ENCODE results near the gene CFAP210. TPM values are rescaled to one million over a fixed set of nuclear protein-coding genes. Genes with fewer than 3 reads are reported as not detected.

CFAP210 gene
- total RNA-seq, 1 experiment from 2014 or later, result not detected

GRCh38 chr2:169705927-169706326, 11.7 kb upstream of the CFAP210 start:
- intact Hi-C loops (cut with micrococcal nuclease), result no loop called here
- TF ChIP-seq FOSL1 (IDR thresholded peaks at IDR 0.05; ENCODE audit: low read depth) (no peak), TCF7L2 (IDR thresholded peaks at IDR 0.05; ENCODE audit: borderline replicate concordance, extremely low read depth, insufficient read depth, insufficient read length) (no peak), JUND (IDR thresholded peaks at IDR 0.05) (no peak), POLR2A (IDR thresholded peaks at IDR 0.05; ENCODE audit: borderline replicate concordance, extremely low read depth, insufficient read depth, insufficient read length) (no peak), ZFX (IDR thresholded peaks at IDR 0.05) (no peak), CEBPB (IDR thresholded peaks at IDR 0.05; ENCODE audit: low read depth) (no peak), ZNF274 (IDR thresholded peaks at IDR 0.05; ENCODE audit: low read depth, low read length) (no peak), EZH2 (IDR thresholded peaks at IDR 0.05) (no peak), POLR2AphosphoS5 (IDR thresholded peaks at IDR 0.05; ENCODE audit: low read depth, low read length) (no peak), CTCF (IDR thresholded peaks at IDR 0.05 in 2 of 3, conservative IDR thresholded peaks at IDR 0.05 in 1 of 3; ENCODE audit: borderline replicate concordance in 1 of 3, insufficient read depth in 1 of 3, low read depth in 2 of 3, low read length in 2 of 3) (no peak), SP1 (IDR thresholded peaks at IDR 0.05; ENCODE audit: low read depth) (no peak), MAX (IDR thresholded peaks at IDR 0.05) (no peak), SIN3A (IDR thresholded peaks at IDR 0.05; ENCODE audit: low read depth) (no peak), RAD21 (IDR thresholded peaks at IDR 0.05; ENCODE audit: low read depth) (no peak), EZH2phosphoT487 (IDR thresholded peaks at IDR 0.05; ENCODE audit: borderline replicate concordance) (no peak), ZBTB33 (IDR thresholded peaks at IDR 0.05; ENCODE audit: extremely low read depth, insufficient replicate concordance, low read length) (no peak), CBX3 (IDR thresholded peaks at IDR 0.05; ENCODE audit: low read depth) (no peak)
- no peaks in the 10 kb centered on the region for H3K4me1 ChIP-seq (ENCODE audit: control insufficient read depth in 1 of 2, insufficient read depth in 2 of 2, low read length in 2 of 2)
- no peaks in the 10 kb centered on the region for H3K9me2 ChIP-seq (ENCODE audit: insufficient read depth)
- H3K9me3 ChIP-seq (ENCODE audit: control insufficient read depth in 1 of 2, insufficient read depth in 1 of 2, low read depth in 1 of 2, low read length in 2 of 2), result no peaks in the 10 kb centered on the region
- H3K4me3 ChIP-seq (replicated peaks in 1 of 2; ENCODE audit: low read depth in 1 of 2, low read length in 2 of 2), result no peak overlapping the region
- H3K79me2 ChIP-seq (ENCODE audit: insufficient read depth, low read length), result no peaks in the 10 kb centered on the region
- RAD21 ChIA-PET (ENCODE audit: low non-redundant PET in 1 of 2, low total read pairs in 2 of 2, uncharacterized antibody in 2 of 2, unreplicated experiment in 2 of 2), result no interaction called here
- CTCF ChIA-PET, result no interaction called here
- H4K20me1 ChIP-seq (ENCODE audit: insufficient read depth), result no peaks in the 10 kb centered on the region
- DNase-seq (ENCODE audit: low read depth, low spot score), result no peak
- H2AFZ ChIP-seq (ENCODE audit: low read depth, low read length, poor library complexity, severe bottlenecking), result no peak overlapping the region
- no TSS peak for BruUV-seq (replicated peaks)
- H3K4me2 ChIP-seq (ENCODE audit: low read length), result no peak overlapping the region
- POLR2A ChIA-PET, result no interaction called here
- ATAC-seq, result no peak
- H3K27me3 ChIP-seq (ENCODE audit: insufficient read depth, low read length), result no peaks in the 10 kb centered on the region
- no peak overlapping the region for H3K9ac ChIP-seq (ENCODE audit: low read length)
- no peaks in the 10 kb centered on the region for H3K36me3 ChIP-seq (ENCODE audit: control insufficient read depth in 1 of 2, insufficient read depth in 2 of 2, low read length in 2 of 2)
- no peak overlapping the region for H3K27ac ChIP-seq (ENCODE audit: low read depth, low read length)

All from HCT116 (cell line).